Calu3 (cell line): Measurements from ENCODE around the gene HDAC7. TPM values are rescaled to one million over a fixed set of nuclear protein-coding genes. Genes with fewer than 3 reads are reported as not detected.

ENCODE experiments used
- BruUV-seq: library from RNA; stranded (reverse); fragments of 400-500 nt; replicated peaks from 2 replicates; lab custom pipeline; 2021; lab: Mats Ljungman, UMichigan
- CTCF ChIA-PET: fragments of 300-600 bp; sonication (Branson Sonifier 250); formaldehyde crosslinking; loops from one replicate; lab custom pipeline; 2022; ENCODE audit warnings: antibody characterized with exemption; lab: Charles Lee
- DNase-seq: peaks from one replicate; pipeline ENCODE4 v3.0.0; 2022
- H3K27ac Mint-ChIP-seq: one replicate; pipeline ENCODE4 v1.8.0; 2022; ENCODE audit warnings: mixed read lengths; ENCODE audit not compliant: unreplicated experiment
- H3K27me3 Mint-ChIP-seq: one replicate; pipeline ENCODE4 v1.8.0; 2022; ENCODE audit warnings: mixed read lengths; ENCODE audit not compliant: unreplicated experiment
- H3K36me3 Mint-ChIP-seq: one replicate; pipeline ENCODE4 v1.8.0; 2022; ENCODE audit warnings: mild to moderate bottlenecking, moderate library complexity, mixed read lengths; ENCODE audit not compliant: insufficient read depth, unreplicated experiment
- H3K4me1 Mint-ChIP-seq: one replicate; pipeline ENCODE4 v1.8.0; 2022; ENCODE audit warnings: mild to moderate bottlenecking, low read depth, mixed read lengths; ENCODE audit not compliant: unreplicated experiment
- H3K4me3 Mint-ChIP-seq: one replicate; pipeline ENCODE4 v1.8.0; 2022; ENCODE audit warnings: mild to moderate bottlenecking, low read depth, moderate library complexity, mixed read lengths; ENCODE audit not compliant: unreplicated experiment
- H3K9me3 Mint-ChIP-seq: one replicate; pipeline ENCODE4 v1.8.0; 2022; ENCODE audit warnings: low read depth, mixed read lengths; ENCODE audit not compliant: unreplicated experiment
- CTCF ChIP-seq: fragments of 200-600 bp; IDR thresholded peaks from one replicate; pipeline ENCODE4 v1.8.0; 2022; ENCODE audit warnings: antibody characterized with exemption; ENCODE audit not compliant: unreplicated experiment
- intact Hi-C: fragments of 100-400 bp; cut with micrococcal nuclease; formaldehyde crosslinking; loops from one replicate; pipeline ENCODE4 v1.10.0; 2022; ENCODE audit not compliant: unreplicated experiment
- total RNA-seq: library from RNA; stranded (reverse); gene quantifications from 2 replicates; pipeline ENCODE4 v1.2.3, GENCODE V29; 2022

HDAC7 gene
- total RNA-seq, 1 experiment from 2014 or later = 41.8 TPM

- Mint-ChIP-seq H3K27ac (peak overlapping the region; percentile 9), H3K27me3 (no peaks in the 10 kb centered on the region), H3K36me3 (peaks cover 3% of the 10 kb centered on the region), H3K4me3 (no peak overlapping the region), H3K9me3 (no peaks in the 10 kb centered on the region), H3K4me1 (peaks cover 20% of the 10 kb centered on the region)
- DNase-seq = no peak
- no peak for TF ChIP-seq CTCF
- BruUV-seq = no TSS peak
- intact Hi-C loops = no loop called here
- CTCF ChIA-PET = interaction anchor here (4.4 kb wide), 1 partner anchor 38 kb away, joined by 22 read pairs; no protein-coding TSS in a partner anchor
Observed at GRCh38 chr12:47800582-47800981, 19.1 kb downstream of the HDAC7 start.

- no TSS peak for BruUV-seq
- Mint-ChIP-seq H3K36me3 (peaks cover 11% of the 10 kb centered on the region), H3K27me3 (no peaks in the 10 kb centered on the region), H3K4me3 (no peak overlapping the region), H3K4me1 (peaks cover 20% of the 10 kb centered on the region), H3K27ac (no peak overlapping the region), H3K9me3 (no peaks in the 10 kb centered on the region)
- CTCF ChIA-PET = interaction anchor here (4.4 kb wide), 1 partner anchor 39 kb away, joined by 22 read pairs; no protein-coding TSS in a partner anchor
- no peak for TF ChIP-seq CTCF
- intact Hi-C loops = no loop called here
- no peak for DNase-seq
Observed at GRCh38 chr12:47799357-47799955, 20.2 kb downstream of the HDAC7 start.

- BruUV-seq = no TSS peak
- H3K36me3 Mint-ChIP-seq = peaks cover 11% of the 10 kb centered on the region
- H3K4me3 Mint-ChIP-seq = no peak overlapping the region
- no peak overlapping the region for H3K27ac Mint-ChIP-seq
- no peak for TF ChIP-seq CTCF
- CTCF ChIA-PET = interaction anchor here (4.4 kb wide), 1 partner anchor 40 kb away, joined by 22 read pairs; no protein-coding TSS in a partner anchor
- no peaks in the 10 kb centered on the region for H3K27me3 Mint-ChIP-seq
- intact Hi-C loops = no loop called here
- DNase-seq = no peak
- peaks cover 20% of the 10 kb centered on the region for H3K4me1 Mint-ChIP-seq
- H3K9me3 Mint-ChIP-seq = no peaks in the 10 kb centered on the region
Observed at GRCh38 chr12:47798382-47798948, 21.2 kb downstream of the HDAC7 start.

- CTCF ChIA-PET = interaction anchor here (0.7 to 1.2 kb wide), 5 partner anchors 18 to 41 kb away, joined by 3 to 11 read pairs (median 3); no protein-coding TSS in a partner anchor
- intact Hi-C loops = no loop called here
- no peaks in the 10 kb centered on the region for H3K27me3 Mint-ChIP-seq
Observed at GRCh38 chr12:47797441-47797840, 22.3 kb downstream of the HDAC7 start.

More at GRCh38 chr12:47797441-47797840, 22.3 kb downstream of the HDAC7 start:
- BruUV-seq = no TSS peak
- Mint-ChIP-seq H3K9me3 (no peaks in the 10 kb centered on the region), H3K4me1 (peaks cover 19% of the 10 kb centered on the region), H3K4me3 (no peak overlapping the region), H3K27ac (no peak overlapping the region), H3K36me3 (peaks cover 11% of the 10 kb centered on the region)
- DNase-seq = no peak
- TF ChIP-seq CTCF = no peak
